BE2C (cell line): Measurements from ENCODE around the gene ABHD6.
"Not testable (repeated sequence)": the region's sequence is repeated elsewhere in the genome, so short reads cannot be mapped to it uniquely, and the experiment has no call there.

Experiments
- DNase-seq: peaks from one replicate; pipeline ENCODE4 v3.0.0-alpha.2; 2020
- H3K27me3 ChIP-seq: fragments of 250-450 bp; sonication (Bioruptor Pico); 2 replicates; pipeline ENCODE4 v1.5.1; 2020; ENCODE audit warnings: mild to moderate bottlenecking
- H3K36me3 ChIP-seq: fragments of 250-450 bp; sonication (Bioruptor Pico); 2 replicates; pipeline ENCODE4 v1.5.1; 2020; ENCODE audit warnings: mild to moderate bottlenecking
- H3K4me1 ChIP-seq: fragments of 250-450 bp; sonication (Bioruptor Pico); 2 replicates; pipeline ENCODE4 v1.5.1; 2020
- H3K4me3 ChIP-seq: 2 replicates; pipeline ENCODE4 v1.5.1; 2011; ENCODE audit warnings: low read depth, low read length
- H3K9me3 ChIP-seq: fragments of 250-450 bp; sonication (Bioruptor Pico); 2 replicates; pipeline ENCODE4 v1.5.1; 2020
- CTCF ChIP-seq: IDR thresholded peaks from 2 replicates; pipeline ENCODE4 v1.5.1; 2012; ENCODE audit warnings: mild to moderate bottlenecking, low read depth, low read length

Gene ABHD6

DNA sequence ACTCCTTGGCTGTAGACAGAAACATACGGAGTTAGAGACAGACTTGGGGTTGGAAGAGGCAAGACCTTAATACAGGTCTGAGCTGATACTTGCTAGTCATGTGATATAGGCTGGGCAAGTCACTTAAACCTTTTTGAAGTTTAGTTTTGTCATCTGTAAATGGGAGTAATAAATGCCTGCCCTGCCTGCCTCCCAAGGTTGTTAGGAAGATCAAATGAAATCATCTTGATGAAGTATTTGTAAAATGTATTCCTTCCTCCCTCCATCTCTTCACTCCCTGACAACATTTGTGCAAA, 98.0 kb downstream of the ABHD6 start:
- no peaks in the 10 kb centered on the region for H3K36me3 ChIP-seq
- TF ChIP-seq CTCF = no peak
- no peaks in the 10 kb centered on the region for H3K9me3 ChIP-seq
- DNase-seq = no peak
- H3K27me3 ChIP-seq = no peaks in the 10 kb centered on the region
- H3K4me1 ChIP-seq = no peaks in the 10 kb centered on the region
- H3K4me3 ChIP-seq = no peak overlapping the region

GRCh38 chr3:58336135-58336882, 98.7 kb downstream of the ABHD6 start:
- H3K4me1 ChIP-seq = no peaks in the 10 kb centered on the region
- H3K4me3 ChIP-seq = no peak overlapping the region
- no peaks in the 10 kb centered on the region for H3K27me3 ChIP-seq
- H3K36me3 ChIP-seq = no peaks in the 10 kb centered on the region
- no peak for TF ChIP-seq CTCF
- H3K9me3 ChIP-seq = no peaks in the 10 kb centered on the region
- no peak for DNase-seq

GRCh38 chr3:58337190-58337589, 99.6 kb downstream of the ABHD6 start:
- H3K4me1 ChIP-seq = no peaks in the 10 kb centered on the region
- H3K36me3 ChIP-seq = no peaks in the 10 kb centered on the region
- H3K27me3 ChIP-seq = no peaks in the 10 kb centered on the region

GRCh38 chr3:58339146-58339545, 101.6 kb downstream of the ABHD6 start:
- H3K9me3 ChIP-seq, H3K4me1 ChIP-seq, DNase-seq, H3K36me3 ChIP-seq, H3K4me3 ChIP-seq, H3K27me3 ChIP-seq: not testable (repeated sequence)

More at GRCh38 chr3:58337190-58337589, 99.6 kb downstream of the ABHD6 start:
- H3K4me3 ChIP-seq = no peak overlapping the region
- TF ChIP-seq CTCF = no peak
- DNase-seq = no peak
- H3K9me3 ChIP-seq = no peaks in the 10 kb centered on the region

GRCh38 chr3:58340594-58341244, 103.1 kb downstream of the ABHD6 start:
- H3K9me3 ChIP-seq = no peaks in the 10 kb centered on the region
- no peak overlapping the region for H3K4me3 ChIP-seq
- no peaks in the 10 kb centered on the region for H3K4me1 ChIP-seq
- TF ChIP-seq CTCF = no peak
- DNase-seq = no peak
- H3K27me3 ChIP-seq = no peaks in the 10 kb centered on the region
- no peaks in the 10 kb centered on the region for H3K36me3 ChIP-seq

DNA sequence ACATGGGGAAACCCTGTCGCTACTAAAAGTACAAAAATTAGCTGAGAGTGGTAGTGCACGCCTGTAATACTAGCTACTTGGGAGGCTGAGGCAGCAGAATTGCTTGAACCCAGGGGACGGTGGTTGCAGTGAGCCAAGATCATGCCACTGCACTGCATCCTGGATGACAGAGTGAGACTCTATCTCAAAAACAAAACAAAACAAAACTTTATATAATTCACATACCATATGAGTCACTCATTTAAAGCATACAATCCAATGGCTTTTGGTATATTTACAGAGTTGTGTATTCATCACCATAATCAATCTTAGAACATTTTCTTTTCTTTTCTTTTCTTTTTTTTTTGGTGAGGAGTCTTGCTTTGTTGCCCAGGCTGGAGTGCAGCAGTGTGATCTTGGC, 103.8 kb downstream of the ABHD6 start:
- H3K4me1 ChIP-seq = no peaks in the 10 kb centered on the region
- no peak overlapping the region for H3K4me3 ChIP-seq
- no peak for TF ChIP-seq CTCF
- H3K36me3 ChIP-seq = no peaks in the 10 kb centered on the region
- no peaks in the 10 kb centered on the region for H3K27me3 ChIP-seq
- DNase-seq = no peak
- no peaks in the 10 kb centered on the region for H3K9me3 ChIP-seq
